H1 (cell line): ENCODE data around the gene PAQR9. TPM values are rescaled to one million over a fixed set of nuclear protein-coding genes. Genes with fewer than 3 reads are reported as not detected.

Experiments
- CTCF ChIA-PET: fragments of 300-600 bp; sonication (Branson Sonifier 250); formaldehyde crosslinking; loops from one replicate; lab custom pipeline; 2021; ENCODE audit not compliant: partially characterized antibody; lab: Charles Lee
- POLR2A ChIA-PET: fragments of 300-600 bp; sonication (Branson Sonifier 250); formaldehyde crosslinking; loops from one replicate; lab custom pipeline; 2021; ENCODE audit warnings: inconsistent platforms; ENCODE audit not compliant: partially characterized antibody; lab: Charles Lee
- DNase-seq, 2 experiments: peaks; one replicate each; pipeline versions ENCODE4 v3.0.0 to v3.0.0-alpha.2; 2010 to 2022; ENCODE audit warnings: low spot score in 2 of 2, low read depth in 1 of 2, mixed read lengths in 1 of 2
- FAIRE-seq: peaks from 2 replicates; lab custom pipeline; 2011; peaks lifted over from hg19 to GRCh38; lab: Jason Lieb, UNC
- H2AFZ ChIP-seq: 2 replicates; pipeline ENCODE4 v1.8.1; 2012; ENCODE audit warnings: low read length, inconsistent platforms
- H2AK5ac ChIP-seq: 2 replicates; pipeline ENCODE4 v1.6.1; 2013; ENCODE audit warnings: low read depth, low read length
- H2BK120ac ChIP-seq: replicated peaks from 2 replicates; pipeline ENCODE3; 2013; ENCODE audit warnings: low read depth, low read length, inconsistent platforms
- H2BK12ac ChIP-seq: 2 replicates; pipeline ENCODE4 v1.6.1; 2013; ENCODE audit warnings: low read depth, low read length
- H2BK15ac ChIP-seq: 2 replicates; pipeline ENCODE4 v1.6.1; 2013; ENCODE audit warnings: low read length
- H2BK20ac ChIP-seq: 2 replicates; pipeline ENCODE4 v1.6.1; 2013; ENCODE audit warnings: low read length
- H2BK5ac ChIP-seq: 2 replicates; pipeline ENCODE4 v1.6.1; 2013; ENCODE audit warnings: low read depth, low read length
- H3K14ac ChIP-seq: 2 replicates; pipeline ENCODE4 v1.6.1; 2013; ENCODE audit warnings: inconsistent platforms; ENCODE audit not compliant: insufficient read length
- H3K18ac ChIP-seq: 2 replicates; pipeline ENCODE4 v1.6.1; 2013; ENCODE audit warnings: low read length; ENCODE audit errors: extremely low read depth
- H3K23ac ChIP-seq: 2 replicates; pipeline ENCODE4 v1.6.1; 2013; ENCODE audit warnings: inconsistent platforms; ENCODE audit not compliant: insufficient read length
- H3K23me2 ChIP-seq: 2 replicates; pipeline ENCODE4 v1.6.1; 2013; ENCODE audit warnings: low read depth, low read length
- H3K27ac ChIP-seq: 2 replicates; pipeline ENCODE4 v1.6.1; 2011; ENCODE audit warnings: low read depth, low read length, inconsistent platforms
- H3K27me3 ChIP-seq, 4 experiments: replicated peaks in 1 of 4; 1 replicate in 1 of 4; 2 replicates in 3 of 4; pipeline versions ENCODE4 v1.6.1 to v1.8.1; 2011 to 2013; ENCODE audit warnings: low read length in 3 of 4, mild to moderate bottlenecking in 3 of 4, inconsistent platforms in 2 of 4, mixed read lengths in 2 of 4, moderate library complexity in 1 of 4; ENCODE audit not compliant: control insufficient read depth in 3 of 4, insufficient read depth in 3 of 4; ENCODE audit errors: extremely low read depth in 1 of 4
- H3K36me3 ChIP-seq, 4 experiments: 2 replicates each; pipeline versions ENCODE4 v1.6.1 to v1.8.1; 2011 to 2013; ENCODE audit warnings: mild to moderate bottlenecking in 4 of 4, low read length in 3 of 4, moderate library complexity in 2 of 4, control low read depth in 1 of 4, inconsistent platforms in 1 of 4; ENCODE audit not compliant: insufficient read depth in 4 of 4, control insufficient read depth in 2 of 4
- H3K4ac ChIP-seq: replicated peaks from 2 replicates; pipeline ENCODE3; 2013; ENCODE audit warnings: low read length, low read depth, mixed read lengths, inconsistent platforms; ENCODE audit not compliant: insufficient read length
- H3K4me1 ChIP-seq, 4 experiments: replicated peaks in 1 of 4; 1 replicate in 1 of 4; 2 replicates in 3 of 4; pipeline versions ENCODE4 v1.6.1 to v1.8.1; 2011 to 2013; ENCODE audit warnings: low read length in 3 of 4, inconsistent platforms in 2 of 4, mixed read lengths in 1 of 4; ENCODE audit not compliant: insufficient read depth in 4 of 4, control insufficient read depth in 3 of 4
- H3K4me2 ChIP-seq, 2 experiments: 2 replicates each; pipeline versions ENCODE4 v1.6.1 to v1.8.1; 2011 to 2013; ENCODE audit warnings: low read depth in 2 of 2, low read length in 2 of 2, control low read depth in 1 of 2, inconsistent platforms in 1 of 2, mild to moderate bottlenecking in 1 of 2; ENCODE audit not compliant: insufficient read depth in 1 of 2
- H3K4me3 ChIP-seq, 4 experiments: fragments of 200-600, 300-600 bp in 1 of 4; sonication (generic), shearing (Covaris generic), sonication (Bioruptor Twin) in 1 of 4; 2 replicates each; pipeline versions ENCODE4 v1.5.1 to v1.8.1; 2011 to 2016; ENCODE audit warnings: low read length in 4 of 4, low read depth in 3 of 4, control low read depth in 2 of 4, inconsistent platforms in 2 of 4, mild to moderate bottlenecking in 2 of 4, mixed read lengths in 1 of 4, moderate library complexity in 1 of 4; ENCODE audit not compliant: insufficient read depth in 2 of 4; ENCODE audit errors: extremely low read depth in 1 of 4
- H3K56ac ChIP-seq: replicated peaks from 2 replicates; pipeline ENCODE3; 2013; ENCODE audit warnings: low read depth, mild to moderate bottlenecking, mixed read lengths, low read length, inconsistent platforms; ENCODE audit not compliant: insufficient read length
- H3K79me1 ChIP-seq: 2 replicates; pipeline ENCODE4 v1.6.1; 2013; ENCODE audit warnings: low read depth, low read length, control low read depth
- H3K79me2 ChIP-seq, 2 experiments: 2 replicates each; pipeline versions ENCODE4 v1.6.1 to v1.8.1; 2012 to 2013; ENCODE audit warnings: low read length in 2 of 2, mild to moderate bottlenecking in 2 of 2, inconsistent platforms in 1 of 2; ENCODE audit not compliant: insufficient read depth in 2 of 2, control insufficient read depth in 1 of 2
- H3K9ac ChIP-seq, 4 experiments: replicated peaks in 1 of 4; 1 replicate in 1 of 4; 2 replicates in 3 of 4; pipeline versions ENCODE4 v1.6.1 to v1.8.1; 2011 to 2013; ENCODE audit warnings: low read depth in 3 of 4, low read length in 3 of 4, control low read depth in 2 of 4, mild to moderate bottlenecking in 2 of 4, moderate library complexity in 2 of 4, inconsistent platforms in 1 of 4; ENCODE audit errors: extremely low read depth in 1 of 4
- H3K9me3 ChIP-seq, 2 experiments: 2 replicates each; pipeline versions ENCODE4 v1.6.1 to v1.8.1; 2012 to 2013; ENCODE audit warnings: mild to moderate bottlenecking in 2 of 2, moderate library complexity in 2 of 2, control low read depth in 1 of 2, inconsistent platforms in 1 of 2, low read depth in 1 of 2, low read length in 1 of 2, mixed read lengths in 1 of 2; ENCODE audit not compliant: insufficient read depth in 2 of 2
- H4K20me1 ChIP-seq, 2 experiments: replicated peaks in 1 of 2; 2 replicates each; pipeline versions ENCODE3 to v1.8.1; 2011 to 2013; ENCODE audit warnings: inconsistent platforms in 2 of 2, low read length in 2 of 2, mild to moderate bottlenecking in 1 of 2; ENCODE audit not compliant: insufficient read depth in 2 of 2, control insufficient read depth in 1 of 2
- H4K5ac ChIP-seq: 2 replicates; pipeline ENCODE4 v1.6.1; 2013; ENCODE audit warnings: low read length, low read depth, mixed read lengths, inconsistent platforms; ENCODE audit not compliant: insufficient read length
- H4K8ac ChIP-seq: 2 replicates; pipeline ENCODE4 v1.8.0; 2013; ENCODE audit warnings: mild to moderate bottlenecking, moderate library complexity, low read length, inconsistent platforms; ENCODE audit not compliant: insufficient read depth; ENCODE audit errors: extremely low read depth
- H4K91ac ChIP-seq: replicated peaks from 2 replicates; pipeline ENCODE3; 2013; ENCODE audit warnings: low read length, mixed read lengths, inconsistent platforms; ENCODE audit not compliant: insufficient read length
- BACH1 ChIP-seq: IDR thresholded peaks from 2 replicates; pipeline ENCODE4 v1.6.1; 2012; ENCODE audit warnings: low read length, improper control_type of control experiment
- BCL11A ChIP-seq, 2 experiments: IDR thresholded peaks; one replicate each; pipeline ENCODE4 v1.6.1; 2011; ENCODE audit warnings: low read depth in 2 of 2, low read length in 2 of 2, mild to moderate bottlenecking in 2 of 2
- CTBP2 ChIP-seq: IDR thresholded peaks from 2 replicates; pipeline ENCODE4 v1.7.0; 2011; ENCODE audit warnings: borderline replicate concordance, mild to moderate bottlenecking, moderate library complexity, mixed read lengths, low read length; ENCODE audit not compliant: insufficient read depth, insufficient read length
- EGR1 ChIP-seq: IDR thresholded peaks from 2 replicates; pipeline ENCODE4 v1.6.1; 2011; ENCODE audit warnings: low read depth, low read length, borderline replicate concordance
- FOSL1 ChIP-seq: IDR thresholded peaks from 2 replicates; pipeline ENCODE4 v1.6.1; 2011; ENCODE audit warnings: mild to moderate bottlenecking, low read depth, low read length, moderate library complexity; ENCODE audit not compliant: insufficient read depth
- PHF8 ChIP-seq: fragments of 200-600 bp; sonication (generic); conservative IDR thresholded peaks from 2 replicates; pipeline ENCODE4 v1.7.1; 2012; ENCODE audit warnings: low read depth, mild to moderate bottlenecking, inconsistent platforms, low read length, moderate library complexity
- RFX5 ChIP-seq: IDR thresholded peaks from 2 replicates; pipeline ENCODE4 v1.6.1; 2011; ENCODE audit warnings: low read depth, low read length, improper control_type of control experiment, borderline replicate concordance
- SP2 ChIP-seq: IDR thresholded peaks from 2 replicates; pipeline ENCODE4 v1.6.1; 2012; ENCODE audit warnings: mild to moderate bottlenecking, low read length, inconsistent platforms
- SRF ChIP-seq: IDR thresholded peaks from 2 replicates; pipeline ENCODE4 v1.6.1; 2011; ENCODE audit warnings: mild to moderate bottlenecking, low read depth, low read length, moderate library complexity
- WGBS, 2 experiments: shearing (Covaris generic) in 1 of 2; methylation state at CpG; one replicate each; pipeline versions ENCODE4 v1.1.6 to v1.1.7; 2013 to 2015; ENCODE audit warnings: low lambda C conversion rate in 2 of 2, mixed read lengths in 2 of 2, inconsistent platforms in 1 of 2, low coverage in 1 of 2, missing lambda C conversion rate in 1 of 2; ENCODE audit not compliant: insufficient replicate concordance in 2 of 2, insufficient coverage in 1 of 2, insufficient read length in 1 of 2; ENCODE audit errors: extremely low coverage in 1 of 2, missing lambda C conversion rate in 1 of 2; 5-methylcytosine and 5-hydroxymethylcytosine counted together
- polyA plus RNA-seq, 7 experiments: library from polyadenylated mRNA; depleted of rRNA in 3 of 7; stranded (reverse) in 5 of 7; unstranded in 2 of 7; fragments of >200 nt in 5 of 7; fragments of 200-250 nt in 2 of 7; gene quantifications; 1 replicate in 5 of 7; 2 replicates in 1 of 7; 4 replicates in 1 of 7; pipeline versions ENCODE4 v1.2.1 to v1.2.3, GENCODE V29; 2011 to 2013; ENCODE audit warnings: missing spikeins in 2 of 7, mixed read lengths in 2 of 7
- total RNA-seq: library from RNA; stranded (reverse); fragmentation: NEBNext Ultra II Directional; extraction: Animal tissue kit (Norgen Biotek cat#: 25700); gene quantifications from 2 replicates; pipeline ENCODE4 v1.2.1, GENCODE V29; 2021
- TF ChIP-seq, protein P1 (sequence below): IDR thresholded peaks from 2 replicates; pipeline ENCODE4 v1.6.1; 2011; ENCODE audit warnings: low read depth, mild to moderate bottlenecking, low read length; ENCODE audit not compliant: insufficient read depth

The PAQR9 gene
- total and polyA plus RNA-seq, 2 of the 8 experiments (the other 6 are each of a cell fraction or from before 2014, with no cell fraction given): 2.6 to 5.2 TPM

GRCh38 chr3:142983318-142983717, 19.8 kb upstream of the PAQR9 start:
- no peak overlapping the region for H4K5ac ChIP-seq
- no peak for FAIRE-seq
- no peak overlapping the region for H2BK5ac ChIP-seq
- POLR2A ChIA-PET: interaction anchor here (1.8 to 3.1 kb wide), 2 partner anchors 18 to 19 kb away, joined by 6 to 15 read pairs; partner anchors contain the start of gene U2SURP
- H3K23me2 ChIP-seq: no peaks in the 10 kb centered on the region
- H3K4me2 ChIP-seq: no peak overlapping the region
- H3K9ac ChIP-seq: no peak overlapping the region
- H2AK5ac ChIP-seq: no peak overlapping the region
- no peak overlapping the region for H4K91ac ChIP-seq
- CTCF ChIA-PET: interaction anchor here (0.6 to 5.5 kb wide), 12 partner anchors 8 to 366 kb away, joined by 3 to 45 read pairs (median 8); no protein-coding TSS in a partner anchor
- H2BK120ac ChIP-seq: no peak overlapping the region
- no peaks in the 10 kb centered on the region for H3K27me3 ChIP-seq
- H2BK20ac ChIP-seq: no peak overlapping the region
- H3K36me3 ChIP-seq: no peaks in the 10 kb centered on the region
- no peak overlapping the region for H3K18ac ChIP-seq
- peaks cover 0 to 3% (median under 1%) of the 10 kb centered on the region in 4 experiments; a peak in 3 of 7 replicates for H3K4me1 ChIP-seq
- no peak overlapping the region for H2BK12ac ChIP-seq
- 91% methylated on average over 2 of the region's 2 CpGs; no CpG with 5 or more reads in 1 of the 2 experiments for WGBS, 2 experiments
- no peak overlapping the region for H3K14ac ChIP-seq
- H3K9me3 ChIP-seq: no peaks in the 10 kb centered on the region
- H3K27ac ChIP-seq: no peak overlapping the region
- no peak overlapping the region for H3K4ac ChIP-seq
- no peak overlapping the region for H4K8ac ChIP-seq
- H2BK15ac ChIP-seq: no peak overlapping the region
- H3K79me1 ChIP-seq: no peaks in the 10 kb centered on the region
- H3K79me2 ChIP-seq: no peaks in the 10 kb centered on the region
- H4K20me1 ChIP-seq: no peaks in the 10 kb centered on the region
- no peak overlapping the region for H3K23ac ChIP-seq
- DNase-seq: no peak
- no peak overlapping the region for H3K56ac ChIP-seq
- no peak overlapping the region for H2AFZ ChIP-seq
- TF ChIP-seq FOSL1 (no peak), CTBP2 (no peak), PHF8 (no peak), BACH1 (no peak), SP2 (no peak), SRF (no peak), BCL11A (IDR thresholded peaks at IDR 0.05; ENCODE audit: low read depth in 2 of 2, low read length in 2 of 2) (no peak), EGR1 (no peak), RFX5 (no peak)
- TF ChIP-seq, protein P1, sequence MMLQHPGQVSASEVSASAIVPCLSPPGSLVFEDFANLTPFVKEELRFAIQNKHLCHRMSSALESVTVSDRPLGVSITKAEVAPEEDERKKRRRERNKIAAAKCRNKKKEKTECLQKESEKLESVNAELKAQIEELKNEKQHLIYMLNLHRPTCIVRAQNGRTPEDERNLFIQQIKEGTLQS: no peak
- TF ChIP-seq, all 59 proteins: peak for 0
- no peak overlapping the region for H3K4me3 ChIP-seq
